GM12878 (cell line): ENCODE data around the gene ATP7B.

Source experiments
- BRCA1 ChIP-seq: IDR thresholded peaks from 2 replicates; pipeline ENCODE4 v1.6.1; 2011; ENCODE audit warnings: low read depth, low read length, improper control_type of control experiment
- POLR2AphosphoS5 ChIP-seq: IDR thresholded peaks from 2 replicates; pipeline ENCODE4 v1.6.1; 2011; ENCODE audit warnings: mild to moderate bottlenecking, low read length, inconsistent platforms

GRCh38 chr13:51922771-51923480 is 88.3 kb downstream of the ATP7B start:
- TF ChIP-seq POLR2AphosphoS5, result no peak
- no peak for TF ChIP-seq BRCA1
